SK-N-SH treated with all-trans-retinoic acid at 6 μM for 48 hours (cell line): ENCODE measurements around the gene LPP.

ENCODE experiments used
- ARNTL ChIP-seq: fragments of 450-650 bp; formaldehyde crosslinking; IDR thresholded peaks from 2 replicates; pipeline ENCODE4 v1.5.0; 2020; ENCODE audit warnings: low read depth, mild to moderate bottlenecking, moderate library complexity, borderline replicate concordance
- BACH2 ChIP-seq: fragments of 250-450 bp; sonication (Bioruptor Pico); IDR thresholded peaks from 2 replicates; pipeline ENCODE4 v1.9.0; 2021; ENCODE audit warnings: mild to moderate bottlenecking, borderline replicate concordance
- GLIS3 ChIP-seq: fragments of 250-450 bp; sonication (Bioruptor Pico); IDR thresholded peaks from 2 replicates; pipeline ENCODE4 v1.5.0; 2020; ENCODE audit warnings: mild to moderate bottlenecking, moderate library complexity
- OSR1 ChIP-seq: fragments of 250-450 bp; sonication (Bioruptor Pico); IDR thresholded peaks from 2 replicates; pipeline ENCODE4 v1.8.0; 2022; ENCODE audit warnings: moderate library complexity, mild to moderate bottlenecking, inconsistent platforms
- RARB ChIP-seq: fragments of 250-450 bp; sonication (Bioruptor Pico); IDR thresholded peaks from 2 replicates; pipeline ENCODE4 v1.8.0; 2021; ENCODE audit warnings: mild to moderate bottlenecking, moderate library complexity
- TOX ChIP-seq: fragments of 250-450 bp; sonication (Bioruptor Pico); IDR thresholded peaks from 2 replicates; pipeline ENCODE4 v1.8.0; 2021; ENCODE audit warnings: mild to moderate bottlenecking, moderate library complexity, borderline replicate concordance
- ZC3H10 ChIP-seq: fragments of 250-450 bp; sonication (Bioruptor Pico); IDR thresholded peaks from 2 replicates; pipeline ENCODE4 v1.5.1; 2021; ENCODE audit warnings: mild to moderate bottlenecking, moderate library complexity
- ZFP3 ChIP-seq: fragments of 250-450 bp; sonication (Bioruptor Pico); IDR thresholded peaks from 2 replicates; pipeline ENCODE4 v1.5.0; 2020; ENCODE audit warnings: mild to moderate bottlenecking, moderate library complexity
- ZNF565 ChIP-seq: fragments of 450-650 bp; formaldehyde crosslinking; conservative IDR thresholded peaks from 2 replicates; pipeline ENCODE4 v1.5.0; 2020; ENCODE audit warnings: low read depth, mild to moderate bottlenecking, moderate library complexity
- ZNF70 ChIP-seq: fragments of 450-650 bp; formaldehyde crosslinking; IDR thresholded peaks from 2 replicates; pipeline ENCODE4 v1.5.0; 2020; ENCODE audit warnings: mild to moderate bottlenecking, moderate library complexity
- TF ChIP-seq, protein P1 (sequence below): fragments of 250-450 bp; sonication (Bioruptor Pico); IDR thresholded peaks from 2 replicates; pipeline ENCODE4 v1.5.0; 2020; ENCODE audit warnings: mild to moderate bottlenecking, moderate library complexity
- TF ChIP-seq, protein P2 (sequence below): fragments of 250-450 bp; sonication (Bioruptor Pico); IDR thresholded peaks from 2 replicates; pipeline ENCODE4 v1.8.0; 2020; ENCODE audit warnings: mild to moderate bottlenecking, moderate library complexity, borderline replicate concordance
- TF ChIP-seq, protein P3 (sequence below): fragments of 250-450 bp; sonication (Bioruptor Pico); IDR thresholded peaks from 2 replicates; pipeline ENCODE4 v1.8.0; 2021; ENCODE audit warnings: low read depth, mild to moderate bottlenecking, moderate library complexity, borderline replicate concordance
- TF ChIP-seq, protein P4 (sequence below): fragments of 250-450 bp; sonication (Bioruptor Pico); IDR thresholded peaks from 2 replicates; pipeline ENCODE4 v1.5.1; 2021; ENCODE audit warnings: mild to moderate bottlenecking, moderate library complexity

DNA sequence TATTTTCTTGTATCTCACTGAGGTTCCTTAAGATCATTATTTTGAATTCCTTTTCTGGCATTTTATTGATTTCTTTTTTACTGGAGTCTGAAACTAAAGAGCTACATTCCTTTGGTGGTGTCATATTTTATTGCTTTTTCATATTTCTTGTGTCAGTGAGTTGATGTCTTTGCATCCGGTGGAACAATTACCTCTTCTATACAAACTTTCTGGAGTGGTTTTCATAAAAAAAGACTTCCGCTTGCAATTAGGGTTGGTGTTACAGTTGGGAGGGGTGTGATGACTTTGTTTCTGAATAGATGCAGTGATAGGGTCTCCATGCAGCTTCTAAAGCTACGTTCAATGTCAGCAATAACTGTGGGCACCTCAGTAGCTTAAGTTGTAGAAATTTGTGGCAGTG, 181.7 kb downstream of the LPP start:
- TF ChIP-seq, protein P1, sequence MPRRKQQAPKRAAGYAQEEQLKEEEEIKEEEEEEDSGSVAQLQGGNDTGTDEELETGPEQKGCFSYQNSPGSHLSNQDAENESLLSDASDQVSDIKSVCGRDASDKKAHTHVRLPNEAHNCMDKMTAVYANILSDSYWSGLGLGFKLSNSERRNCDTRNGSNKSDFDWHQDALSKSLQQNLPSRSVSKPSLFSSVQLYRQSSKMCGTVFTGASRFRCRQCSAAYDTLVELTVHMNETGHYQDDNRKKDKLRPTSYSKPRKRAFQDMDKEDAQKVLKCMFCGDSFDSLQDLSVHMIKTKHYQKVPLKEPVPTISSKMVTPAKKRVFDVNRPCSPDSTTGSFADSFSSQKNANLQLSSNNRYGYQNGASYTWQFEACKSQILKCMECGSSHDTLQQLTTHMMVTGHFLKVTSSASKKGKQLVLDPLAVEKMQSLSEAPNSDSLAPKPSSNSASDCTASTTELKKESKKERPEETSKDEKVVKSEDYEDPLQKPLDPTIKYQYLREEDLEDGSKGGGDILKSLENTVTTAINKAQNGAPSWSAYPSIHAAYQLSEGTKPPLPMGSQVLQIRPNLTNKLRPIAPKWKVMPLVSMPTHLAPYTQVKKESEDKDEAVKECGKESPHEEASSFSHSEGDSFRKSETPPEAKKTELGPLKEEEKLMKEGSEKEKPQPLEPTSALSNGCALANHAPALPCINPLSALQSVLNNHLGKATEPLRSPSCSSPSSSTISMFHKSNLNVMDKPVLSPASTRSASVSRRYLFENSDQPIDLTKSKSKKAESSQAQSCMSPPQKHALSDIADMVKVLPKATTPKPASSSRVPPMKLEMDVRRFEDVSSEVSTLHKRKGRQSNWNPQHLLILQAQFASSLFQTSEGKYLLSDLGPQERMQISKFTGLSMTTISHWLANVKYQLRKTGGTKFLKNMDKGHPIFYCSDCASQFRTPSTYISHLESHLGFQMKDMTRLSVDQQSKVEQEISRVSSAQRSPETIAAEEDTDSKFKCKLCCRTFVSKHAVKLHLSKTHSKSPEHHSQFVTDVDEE, result no peak
- TF ChIP-seq ZNF565, result no peak
- no peak for TF ChIP-seq OSR1 (CRISPR knock-in tag)
- no peak for TF ChIP-seq BACH2 (CRISPR knock-in tag)
- TF ChIP-seq TOX (CRISPR knock-in tag), result no peak
- TF ChIP-seq, protein P2, sequence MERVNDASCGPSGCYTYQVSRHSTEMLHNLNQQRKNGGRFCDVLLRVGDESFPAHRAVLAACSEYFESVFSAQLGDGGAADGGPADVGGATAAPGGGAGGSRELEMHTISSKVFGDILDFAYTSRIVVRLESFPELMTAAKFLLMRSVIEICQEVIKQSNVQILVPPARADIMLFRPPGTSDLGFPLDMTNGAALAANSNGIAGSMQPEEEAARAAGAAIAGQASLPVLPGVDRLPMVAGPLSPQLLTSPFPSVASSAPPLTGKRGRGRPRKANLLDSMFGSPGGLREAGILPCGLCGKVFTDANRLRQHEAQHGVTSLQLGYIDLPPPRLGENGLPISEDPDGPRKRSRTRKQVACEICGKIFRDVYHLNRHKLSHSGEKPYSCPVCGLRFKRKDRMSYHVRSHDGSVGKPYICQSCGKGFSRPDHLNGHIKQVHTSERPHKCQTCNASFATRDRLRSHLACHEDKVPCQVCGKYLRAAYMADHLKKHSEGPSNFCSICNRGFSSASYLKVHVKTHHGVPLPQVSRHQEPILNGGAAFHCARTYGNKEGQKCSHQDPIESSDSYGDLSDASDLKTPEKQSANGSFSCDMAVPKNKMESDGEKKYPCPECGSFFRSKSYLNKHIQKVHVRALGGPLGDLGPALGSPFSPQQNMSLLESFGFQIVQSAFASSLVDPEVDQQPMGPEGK (CRISPR knock-in tag), result no peak
- no peak for TF ChIP-seq GLIS3 (CRISPR knock-in tag)
- TF ChIP-seq RARB (CRISPR knock-in tag), result no peak
- TF ChIP-seq ZC3H10, result no peak
- no peak for TF ChIP-seq ZNF70 (CRISPR knock-in tag)
- TF ChIP-seq, protein P3, sequence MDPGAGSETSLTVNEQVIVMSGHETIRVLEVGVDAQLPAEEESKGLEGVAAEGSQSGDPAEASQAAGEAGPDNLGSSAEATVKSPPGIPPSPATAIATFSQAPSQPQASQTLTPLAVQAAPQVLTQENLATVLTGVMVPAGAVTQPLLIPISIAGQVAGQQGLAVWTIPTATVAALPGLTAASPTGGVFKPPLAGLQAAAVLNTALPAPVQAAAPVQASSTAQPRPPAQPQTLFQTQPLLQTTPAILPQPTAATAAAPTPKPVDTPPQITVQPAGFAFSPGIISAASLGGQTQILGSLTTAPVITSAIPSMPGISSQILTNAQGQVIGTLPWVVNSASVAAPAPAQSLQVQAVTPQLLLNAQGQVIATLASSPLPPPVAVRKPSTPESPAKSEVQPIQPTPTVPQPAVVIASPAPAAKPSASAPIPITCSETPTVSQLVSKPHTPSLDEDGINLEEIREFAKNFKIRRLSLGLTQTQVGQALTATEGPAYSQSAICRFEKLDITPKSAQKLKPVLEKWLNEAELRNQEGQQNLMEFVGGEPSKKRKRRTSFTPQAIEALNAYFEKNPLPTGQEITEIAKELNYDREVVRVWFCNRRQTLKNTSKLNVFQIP (CRISPR knock-in tag), result no peak
- TF ChIP-seq, protein P4, sequence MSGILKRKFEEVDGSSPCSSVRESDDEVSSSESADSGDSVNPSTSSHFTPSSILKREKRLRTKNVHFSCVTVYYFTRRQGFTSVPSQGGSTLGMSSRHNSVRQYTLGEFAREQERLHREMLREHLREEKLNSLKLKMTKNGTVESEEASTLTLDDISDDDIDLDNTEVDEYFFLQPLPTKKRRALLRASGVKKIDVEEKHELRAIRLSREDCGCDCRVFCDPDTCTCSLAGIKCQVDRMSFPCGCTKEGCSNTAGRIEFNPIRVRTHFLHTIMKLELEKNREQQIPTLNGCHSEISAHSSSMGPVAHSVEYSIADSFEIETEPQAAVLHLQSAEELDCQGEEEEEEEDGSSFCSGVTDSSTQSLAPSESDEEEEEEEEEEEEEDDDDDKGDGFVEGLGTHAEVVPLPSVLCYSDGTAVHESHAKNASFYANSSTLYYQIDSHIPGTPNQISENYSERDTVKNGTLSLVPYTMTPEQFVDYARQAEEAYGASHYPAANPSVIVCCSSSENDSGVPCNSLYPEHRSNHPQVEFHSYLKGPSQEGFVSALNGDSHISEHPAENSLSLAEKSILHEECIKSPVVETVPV, result no peak
- no peak for TF ChIP-seq ARNTL (CRISPR knock-in tag)
- no peak for TF ChIP-seq ZFP3 (CRISPR knock-in tag)
